ENCODE results near the gene WNT3A.
A peak's percentile ranks its signal among the peaks of the same experiment; 100 is the strongest.

WNT3A gene

DNA sequence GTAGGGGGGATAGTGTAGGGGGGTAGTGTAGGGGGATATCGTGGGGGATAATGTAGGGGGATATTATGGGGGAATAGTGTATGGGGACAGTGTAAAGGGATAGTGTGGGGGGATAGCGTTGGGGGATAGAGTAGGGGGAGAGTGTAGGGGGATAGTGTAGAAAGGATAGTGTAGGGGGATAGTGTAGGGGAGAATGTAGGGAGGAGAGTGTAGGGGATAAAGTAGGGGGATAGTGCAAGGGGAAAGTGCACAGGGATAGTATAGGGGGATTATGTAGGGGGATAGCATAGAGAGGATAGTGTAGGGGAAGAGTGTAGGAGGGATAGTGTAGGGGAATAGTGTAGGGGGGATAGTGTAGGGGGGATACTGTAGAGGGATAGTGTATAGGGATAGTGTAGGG, 63.4 kb downstream of the WNT3A start:
- DNase-seq (ENCODE audit: low spot score) (no peak), FAIRE-seq (no peak)

GRCh38 chr1:228070851-228071250, 64.1 kb downstream of the WNT3A start:
- no peak for DNase-seq (ENCODE audit: low spot score)

DNA sequence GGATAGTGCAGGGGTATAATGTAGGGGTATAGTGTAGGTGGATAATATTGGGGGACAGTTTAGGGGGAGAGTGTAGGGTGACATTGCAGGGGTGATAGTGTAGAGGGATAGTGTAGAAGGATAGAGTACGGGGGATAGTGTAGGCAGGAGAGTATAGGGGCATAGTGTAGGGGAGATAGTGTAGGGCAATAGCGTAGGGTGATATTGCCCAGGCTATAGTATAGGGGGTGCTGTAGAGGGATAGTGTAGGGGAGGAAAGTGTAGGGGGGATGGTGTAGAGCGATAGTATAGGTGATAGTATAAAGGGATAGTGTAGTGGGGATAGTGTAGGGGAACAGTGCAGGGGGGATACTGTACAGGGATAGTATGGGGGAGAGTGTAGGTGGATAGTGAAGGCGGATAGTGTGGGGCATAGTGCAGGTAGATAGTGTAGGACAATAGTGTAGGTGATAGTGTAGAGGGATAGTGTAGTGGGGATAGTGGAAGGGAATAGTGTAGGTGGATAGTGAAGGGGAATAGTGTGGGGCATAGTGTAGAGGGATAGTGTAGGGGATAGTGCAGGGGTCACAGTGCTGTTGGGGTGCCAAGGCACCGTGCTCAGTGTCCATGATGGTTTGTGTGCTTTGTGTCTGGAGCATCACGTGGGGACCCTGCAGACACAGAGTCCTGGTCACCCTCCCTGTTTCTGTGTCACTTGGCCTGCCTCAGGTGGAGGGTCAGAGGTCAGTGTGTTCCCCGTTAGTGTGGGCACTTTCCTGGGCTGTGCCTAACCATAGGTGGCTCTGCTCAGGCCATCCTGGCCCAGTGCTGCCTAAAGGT, 65.2 kb downstream of the WNT3A start:
- no peak for FAIRE-seq

More at GRCh38 chr1:228070851-228071250, 64.1 kb downstream of the WNT3A start:
- FAIRE-seq = no peak

DNA sequence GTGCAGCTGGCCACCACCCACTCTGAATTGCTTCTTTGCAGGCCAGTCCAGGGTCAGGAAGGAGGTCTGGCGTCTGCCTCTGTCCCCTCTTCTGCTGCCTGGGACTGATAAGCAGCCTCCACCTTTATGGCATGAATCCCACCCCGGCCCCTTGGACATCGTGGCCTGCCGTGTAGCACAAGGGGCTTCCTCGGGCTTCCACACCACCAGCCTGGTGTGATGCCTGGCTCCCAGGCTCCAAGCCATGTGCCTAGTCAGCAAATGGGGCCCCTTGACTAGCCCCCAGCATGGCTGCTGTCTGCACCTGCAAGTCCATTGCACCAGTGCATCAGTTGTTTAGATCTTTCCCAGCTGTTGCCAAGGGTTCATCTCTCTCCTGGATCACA, 65.9 kb downstream of the WNT3A start:
- DNase-seq (ENCODE audit: low spot score) (no peak), FAIRE-seq (no peak)

More for the DNA sequence above, 65.2 kb downstream of the WNT3A start:
- DNase-seq (ENCODE audit: low spot score) = no peak

DNA sequence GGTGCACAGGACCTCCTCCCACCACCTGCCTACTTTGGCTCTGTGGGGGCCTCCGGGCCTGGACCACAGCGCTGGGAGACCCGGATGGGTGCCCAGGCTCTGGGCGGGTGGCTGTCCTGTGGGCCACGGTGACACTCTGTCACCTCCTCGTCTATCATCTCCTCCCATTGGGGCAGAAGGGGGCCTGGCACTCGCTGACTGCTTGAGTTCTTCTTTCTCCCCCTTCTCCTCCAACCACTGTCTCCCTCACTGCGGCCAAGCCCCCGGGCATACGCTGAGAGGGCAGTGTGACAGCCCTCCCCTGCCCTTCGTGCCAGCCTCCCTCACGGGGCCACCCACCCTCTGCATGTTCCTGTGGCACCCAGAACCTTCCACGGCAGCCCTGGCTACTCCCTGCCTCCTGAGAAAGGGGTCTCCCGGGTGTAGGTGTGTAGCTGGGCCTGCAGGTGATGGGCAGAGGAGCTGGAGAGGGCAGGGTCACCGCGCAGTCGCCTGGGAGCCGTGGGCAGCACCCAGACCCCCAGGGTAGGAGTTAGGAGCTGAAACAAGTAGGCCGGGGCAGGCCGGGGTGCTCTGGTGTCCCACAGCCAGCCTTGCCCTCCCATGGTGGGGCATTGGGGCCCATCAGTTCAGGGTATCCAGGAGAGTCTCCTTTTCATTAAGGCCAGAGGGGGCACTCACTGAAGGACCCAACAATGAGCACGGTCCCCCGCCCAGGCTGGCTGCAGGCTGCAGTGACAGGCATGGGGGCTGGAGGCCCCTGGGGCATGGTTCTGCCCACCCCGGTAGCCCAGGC, 66.5 kb downstream of the WNT3A start:
- DNase-seq (ENCODE audit: low spot score) (no peak), FAIRE-seq (no peak)

DNA sequence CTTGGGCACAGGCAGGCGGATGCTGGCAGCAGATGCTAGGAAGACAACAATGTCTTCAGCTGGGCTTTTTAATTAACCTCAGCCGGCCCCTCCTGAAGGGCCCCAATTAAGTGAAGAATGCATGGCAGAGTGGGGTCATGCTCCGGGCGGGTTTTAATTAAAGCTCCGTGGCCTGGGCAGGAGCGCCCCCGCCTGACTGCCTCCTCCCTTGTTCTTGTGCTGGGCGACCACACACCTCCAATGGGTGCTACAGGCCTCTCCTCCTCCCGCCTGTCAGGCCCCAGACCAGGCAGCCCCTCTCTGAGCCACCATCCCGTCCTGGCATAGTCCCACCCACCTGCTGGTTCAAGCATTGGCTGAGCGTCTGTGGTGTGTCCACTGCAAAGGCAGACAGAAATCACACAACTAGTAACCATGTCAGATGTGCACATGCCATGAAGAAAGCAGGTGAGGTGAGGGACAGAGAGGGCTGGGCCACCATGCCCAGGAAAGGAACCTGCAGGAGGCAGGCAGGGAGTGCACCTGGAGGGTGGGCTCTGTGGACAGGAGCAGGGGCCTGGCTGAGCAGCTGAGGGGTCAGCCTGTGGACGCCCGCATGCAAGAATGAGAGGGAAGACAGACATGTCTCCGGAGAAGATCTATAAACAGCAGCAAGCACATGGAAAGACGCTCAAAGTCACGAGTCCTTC, 67.2 kb downstream of the WNT3A start:
- no peak for DNase-seq (ENCODE audit: low spot score)
- no peak for FAIRE-seq

GRCh38 chr1:228074954-228075730, 68.3 kb downstream of the WNT3A start:
- FAIRE-seq (no peak), DNase-seq (ENCODE audit: low spot score) (no peak)

DNA sequence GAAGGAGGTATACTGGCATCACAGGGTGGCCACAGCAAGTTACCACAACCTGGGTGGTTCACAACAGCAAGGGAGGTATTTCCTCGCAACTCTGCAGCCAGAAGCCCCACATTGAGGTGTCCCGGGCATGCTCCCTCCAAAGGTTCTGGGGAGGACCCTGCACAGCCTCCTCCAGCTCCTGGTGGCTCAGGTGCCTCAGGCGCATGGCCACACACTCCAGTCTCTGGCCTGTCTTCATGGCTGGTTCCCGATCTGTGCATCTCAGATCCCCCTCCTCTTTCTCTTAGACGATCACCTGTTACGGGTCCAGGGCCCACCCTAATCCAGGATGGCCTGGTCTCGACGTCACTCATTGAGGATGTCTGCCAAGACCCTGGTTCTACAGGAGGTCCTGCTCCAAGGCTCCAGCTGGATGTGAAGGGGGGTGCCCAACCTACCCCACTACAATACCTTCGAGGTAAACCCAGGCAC, 69.0 kb downstream of the WNT3A start:
- FAIRE-seq = no peak
- DNase-seq (ENCODE audit: low spot score) = no peak

GRCh38 chr1:228076796-228077430, 70.1 kb downstream of the WNT3A start:
- no peak for DNase-seq (ENCODE audit: low spot score)
- no peak for FAIRE-seq

- DNase-seq (ENCODE audit: low spot score) (no peak), FAIRE-seq (no peak)
Measured at GRCh38 chr1:228077565-228078330, 71.0 kb downstream of the WNT3A start.

GRCh38 chr1:228079013-228079412, 72.2 kb downstream of the WNT3A start:
- no peak for DNase-seq (ENCODE audit: low spot score)
- FAIRE-seq = no peak

GRCh38 chr1:228079601-228080263, 72.9 kb downstream of the WNT3A start:
- DNase-seq (ENCODE audit: low spot score) (no peak), FAIRE-seq (no peak)

DNA sequence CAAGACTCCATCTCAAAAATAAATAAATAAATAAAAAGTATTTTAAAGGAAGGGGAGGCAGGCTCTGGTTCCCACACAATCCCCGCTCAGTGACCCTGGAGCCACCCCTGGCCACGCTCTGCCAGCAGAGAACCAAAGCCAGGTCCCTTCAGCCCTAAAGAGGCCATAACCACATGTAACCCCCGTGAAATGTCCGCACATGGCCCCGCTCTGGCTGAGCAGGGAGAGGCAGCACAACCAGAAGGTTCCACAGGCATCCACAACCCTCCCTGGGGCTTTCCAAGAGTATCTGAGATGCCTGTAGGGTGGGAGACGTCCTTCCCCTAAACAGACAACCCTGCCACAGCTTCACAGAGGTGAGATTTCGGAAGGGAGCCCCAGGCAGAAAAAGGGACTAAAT, 74.3 kb downstream of the WNT3A start:
- FAIRE-seq = no peak
- no peak for DNase-seq (ENCODE audit: low spot score)

- DNase-seq (ENCODE audit: low spot score) = no peak
- no peak for FAIRE-seq
Measured at GRCh38 chr1:228081578-228082213, 74.9 kb downstream of the WNT3A start.

GRCh38 chr1:228082214-228082917, 75.6 kb downstream of the WNT3A start, which contains the start of gene ARF1:
TSS of gene ARF1 (plus strand) at chr1:228082708. CDS start at chr1:228097115, 14,407 bp downstream.
- FAIRE-seq = no peak
- DNase-seq (ENCODE audit: low spot score) = peak; percentile 87

DNA sequence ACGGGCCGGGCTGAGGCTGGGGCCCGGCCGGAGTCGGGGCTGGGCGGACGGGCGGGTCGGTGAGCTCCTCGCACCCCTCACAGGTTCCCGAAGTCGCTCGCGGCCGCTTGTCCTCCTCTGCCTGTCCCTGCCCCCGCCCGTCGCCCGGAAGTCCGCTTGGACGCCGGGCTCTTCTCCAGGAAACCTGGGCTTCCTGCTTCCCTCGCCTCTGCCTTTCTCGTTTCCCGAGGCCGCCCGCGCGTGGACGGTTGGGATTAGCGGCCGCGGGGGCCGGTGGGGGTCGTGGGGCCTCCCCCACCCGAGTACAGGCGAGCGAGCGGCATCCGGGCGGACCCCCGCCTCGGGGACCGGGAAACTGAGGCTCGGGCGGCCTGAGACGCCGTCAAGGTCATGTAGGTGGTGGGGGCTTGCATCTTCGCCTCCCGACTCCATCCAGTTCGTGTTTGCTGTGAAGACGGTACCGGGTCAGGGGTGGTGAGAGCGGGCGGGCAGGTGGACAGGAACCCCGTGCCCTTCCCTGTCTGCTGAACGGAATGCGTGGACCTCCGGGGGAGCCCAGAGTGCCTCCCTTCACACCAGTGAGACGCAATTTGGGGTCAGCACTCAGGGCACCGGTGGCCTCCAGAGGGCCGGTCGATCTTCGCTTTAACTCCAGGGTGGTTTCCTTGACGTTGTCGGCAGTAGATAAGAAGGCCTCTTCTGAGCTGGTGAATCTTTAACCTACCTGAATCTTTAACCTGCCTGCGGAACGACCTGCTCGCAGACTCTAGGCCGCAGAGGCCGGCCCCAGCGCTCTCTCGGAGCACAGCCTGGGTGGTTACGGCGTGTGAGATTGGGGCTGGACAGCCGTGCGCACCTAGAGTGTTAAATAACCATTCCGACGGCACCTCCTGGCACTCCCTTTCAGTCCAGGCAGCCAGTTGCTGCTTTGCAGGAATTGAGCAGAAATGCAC, 76.4 kb downstream of the WNT3A start:
- DNase-seq (ENCODE audit: low spot score) (peak; percentile 32), FAIRE-seq (no peak)

- DNase-seq (ENCODE audit: low spot score) = no peak
- no peak for FAIRE-seq
Measured at GRCh38 chr1:228083871-228084278, 77.1 kb downstream of the WNT3A start.
